ENCODE results near the gene E4F1.

E4F1 gene

GRCh38 chr16:2277466-2278271, 54.3 kb downstream of the E4F1 start:
- DNase-seq: no peak

GRCh38 chr16:2278272-2278608, 54.8 kb downstream of the E4F1 start:
- DNase-seq: no peak

GRCh38 chr16:2278956-2279800, 55.8 kb downstream of the E4F1 start:
- no peak for DNase-seq

GRCh38 chr16:2280461-2280860, 57.1 kb downstream of the E4F1 start:
- DNase-seq: no peak

GRCh38 chr16:2280981-2281542, 57.7 kb downstream of the E4F1 start:
- no peak for DNase-seq

GRCh38 chr16:2282262-2282661, 58.9 kb downstream of the E4F1 start:
- no peak for DNase-seq

GRCh38 chr16:2282866-2283555, 59.6 kb downstream of the E4F1 start:
- DNase-seq: no peak

- no peak for DNase-seq
These were observed 60.8 kb downstream of the E4F1 start for GRCh38 chr16:2284001-2284770.

GRCh38 chr16:2284797-2285576, 61.6 kb downstream of the E4F1 start:
- no peak for DNase-seq
